ENCODE results near the gene CDK13.

The CDK13 gene

DNA sequence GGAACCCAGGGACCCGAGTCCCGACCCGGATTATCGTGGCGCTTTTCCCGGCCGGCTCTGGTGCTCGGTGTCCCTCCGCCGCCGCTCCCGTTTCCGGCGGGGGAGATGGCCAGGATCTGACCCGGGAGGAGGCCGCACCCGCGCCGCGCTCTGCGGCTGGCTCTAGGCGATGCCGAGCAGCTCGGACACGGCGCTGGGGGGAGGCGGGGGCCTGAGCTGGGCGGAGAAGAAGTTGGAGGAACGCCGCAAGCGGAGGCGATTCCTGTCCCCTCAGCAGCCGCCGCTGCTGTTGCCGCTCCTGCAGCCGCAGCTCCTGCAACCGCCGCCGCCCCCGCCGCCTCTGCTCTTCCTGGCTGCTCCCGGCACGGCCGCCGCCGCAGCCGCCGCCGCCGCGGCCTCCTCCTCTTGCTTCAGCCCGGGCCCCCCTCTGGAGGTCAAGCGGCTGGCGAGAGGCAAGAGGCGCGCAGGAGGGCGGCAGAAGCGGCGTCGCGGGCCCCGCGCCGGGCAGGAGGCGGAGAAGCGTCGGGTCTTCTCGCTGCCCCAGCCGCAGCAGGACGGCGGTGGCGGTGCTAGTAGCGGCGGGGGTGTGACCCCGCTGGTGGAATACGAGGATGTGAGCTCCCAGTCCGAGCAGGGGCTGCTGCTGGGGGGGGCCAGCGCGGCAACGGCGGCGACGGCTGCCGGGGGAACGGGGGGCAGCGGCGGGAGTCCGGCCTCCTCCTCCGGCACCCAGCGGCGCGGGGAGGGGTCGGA is 593 bp downstream of the CDK13 start:
- DNase-seq: peak; percentile 48

GRCh38 chr7:39951226-39952194 is 1.5 kb downstream of the CDK13 start:
- DNase-seq: peak; percentile 63

DNA sequence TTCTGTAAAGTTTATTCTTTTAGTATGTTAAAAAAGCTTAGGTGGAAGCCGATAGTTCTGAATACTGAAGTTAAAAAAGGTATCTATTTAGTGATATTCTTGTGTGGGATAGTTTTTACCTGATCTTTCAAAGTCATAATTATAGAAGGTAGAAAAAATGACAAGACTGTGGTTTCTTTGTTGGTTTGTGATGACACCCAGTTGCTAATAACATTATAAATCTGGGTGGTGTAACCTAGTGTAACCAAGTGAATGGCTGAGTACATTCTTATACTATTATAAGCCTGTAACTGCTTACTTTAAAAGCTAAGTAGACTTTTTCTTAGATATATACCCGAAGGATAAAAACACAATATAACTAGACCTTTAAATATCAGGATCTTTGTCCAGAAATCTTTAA is 2.3 kb downstream of the CDK13 start:
- DNase-seq: peak; percentile 60

DNA sequence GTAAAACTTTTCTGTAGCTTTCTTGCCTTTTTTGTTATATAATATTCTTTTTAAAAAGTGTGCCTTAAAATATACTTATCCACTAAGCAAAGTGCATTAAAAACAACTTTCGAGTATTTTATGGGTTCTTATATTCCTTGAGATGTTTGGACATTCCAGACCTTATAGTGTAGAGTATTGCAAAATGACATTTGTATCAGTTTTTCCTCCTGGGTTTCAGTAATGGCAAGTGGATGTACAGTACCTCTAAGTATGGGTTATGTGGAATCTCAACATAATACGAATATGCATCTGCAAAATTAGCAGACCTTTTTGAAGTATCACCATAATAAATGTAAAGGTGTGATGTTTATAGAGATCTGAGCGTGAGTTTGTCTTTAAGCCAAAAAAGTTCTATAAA is 2.7 kb downstream of the CDK13 start:
- DNase-seq: no peak

DNA sequence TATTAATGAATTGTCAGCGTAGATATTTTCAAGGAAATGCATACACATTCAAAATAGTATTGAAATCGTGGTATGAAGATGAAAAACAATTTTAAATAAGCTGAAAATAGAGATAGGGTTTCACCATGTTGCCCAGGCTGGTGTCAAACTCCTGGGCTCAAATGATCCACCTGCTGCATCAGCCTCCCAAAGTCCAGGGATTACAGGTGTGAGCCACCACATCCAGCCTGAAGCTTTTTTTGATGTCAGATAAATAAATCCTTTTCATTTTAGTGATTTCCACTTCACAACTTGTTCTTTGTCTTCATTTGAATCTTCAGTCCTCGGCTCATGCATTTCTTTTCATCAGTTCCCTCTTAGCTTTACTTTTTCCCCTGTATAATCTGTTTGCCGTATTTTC is 4.6 kb downstream of the CDK13 start:
- no peak for DNase-seq

DNA sequence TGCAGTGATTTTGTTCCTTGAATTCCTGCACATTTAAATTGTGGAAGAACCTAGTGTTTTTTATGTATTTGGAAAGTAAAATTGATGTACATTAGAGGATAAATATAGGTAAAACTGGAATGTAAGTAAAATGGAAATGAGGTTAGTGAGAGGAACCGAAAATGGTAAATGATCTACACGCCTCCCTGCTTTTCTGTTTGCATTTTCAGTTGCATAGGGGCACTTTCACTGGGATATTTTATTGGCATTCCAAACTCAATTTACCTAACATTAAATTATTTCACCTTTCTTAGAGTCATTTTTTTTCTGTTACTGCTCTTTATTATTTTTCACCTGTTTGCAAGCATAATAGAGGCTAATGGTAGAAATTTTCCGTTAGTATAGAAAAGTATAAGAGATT is 8.0 kb downstream of the CDK13 start:
- DNase-seq: no peak

GRCh38 chr7:39967406-39968161 is 17.5 kb downstream of the CDK13 start:
- no peak for DNase-seq

DNA sequence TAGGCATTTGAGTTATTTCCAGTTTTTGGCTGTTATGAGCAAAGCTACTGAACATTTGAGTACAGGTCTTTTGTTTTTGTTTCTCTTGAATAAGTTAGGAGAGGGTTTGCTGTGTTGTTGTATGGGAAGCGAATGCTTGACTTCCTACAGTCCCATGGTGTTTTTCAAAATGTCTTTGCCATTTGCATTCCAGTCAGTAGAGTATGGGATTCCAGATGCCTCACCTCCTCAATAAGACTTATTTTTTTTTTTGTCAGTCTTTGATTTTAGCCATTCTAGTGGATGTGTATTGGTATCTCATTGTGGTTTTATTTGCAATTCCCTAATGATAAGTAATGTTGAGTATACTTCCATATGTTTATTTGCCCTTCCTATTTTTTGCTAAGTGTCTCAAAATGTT is 19.4 kb downstream of the CDK13 start:
- DNase-seq: peak; percentile 11

GRCh38 chr7:39971924-39972323 is 21.9 kb downstream of the CDK13 start:
- no peak for DNase-seq

DNA sequence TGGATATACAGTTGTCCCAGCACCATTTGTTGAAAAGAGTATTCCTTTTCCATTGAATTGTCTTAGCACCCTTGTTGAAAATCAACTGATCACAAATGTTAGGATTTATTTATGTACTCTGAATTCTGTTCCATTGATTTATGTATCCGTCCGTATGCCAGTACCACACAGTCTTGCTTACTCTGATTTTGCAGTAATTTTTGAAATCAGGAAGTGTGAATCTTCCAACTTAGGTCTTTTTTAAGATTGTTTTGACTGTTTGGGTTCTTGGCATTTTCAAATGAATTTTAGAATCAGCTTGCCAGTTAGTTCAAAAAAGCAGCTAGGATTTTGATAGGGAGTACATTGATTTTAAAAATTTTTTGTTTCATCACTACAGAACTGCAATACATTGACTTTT is 23.7 kb downstream of the CDK13 start:
- no peak for DNase-seq

DNA sequence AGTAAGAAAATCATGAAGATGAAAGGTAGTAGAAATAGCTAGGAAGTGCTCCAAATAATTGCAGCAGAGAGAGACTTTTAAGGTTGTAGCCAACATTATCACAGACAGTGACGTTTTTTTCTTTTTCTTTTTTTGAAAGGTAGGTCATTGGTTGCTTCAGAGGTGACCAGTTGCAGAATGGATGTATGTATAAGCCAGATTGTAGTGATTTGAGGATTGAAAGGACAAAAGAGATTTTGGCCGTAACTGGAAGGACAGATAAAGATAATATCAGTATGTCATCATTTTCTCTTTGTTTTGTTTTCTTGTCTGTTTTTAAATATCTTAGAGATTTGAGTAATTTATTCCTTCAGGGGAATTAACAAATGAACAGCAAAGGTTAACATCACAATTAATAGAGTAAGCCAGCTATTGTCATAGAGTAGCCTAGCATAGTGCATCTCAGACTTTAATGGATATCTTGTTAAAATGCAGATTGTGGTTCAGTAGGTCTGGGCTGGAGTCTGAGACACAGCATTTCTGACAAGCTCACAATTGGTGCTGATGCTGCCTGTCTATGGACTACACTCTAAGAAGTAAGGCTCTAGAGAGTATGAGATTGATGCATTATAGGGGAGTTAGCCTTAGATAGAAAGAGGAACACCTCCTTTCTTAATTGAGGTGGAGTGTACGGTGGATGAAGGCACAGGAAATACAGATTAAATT is 28.3 kb downstream of the CDK13 start:
- DNase-seq: no peak

DNA sequence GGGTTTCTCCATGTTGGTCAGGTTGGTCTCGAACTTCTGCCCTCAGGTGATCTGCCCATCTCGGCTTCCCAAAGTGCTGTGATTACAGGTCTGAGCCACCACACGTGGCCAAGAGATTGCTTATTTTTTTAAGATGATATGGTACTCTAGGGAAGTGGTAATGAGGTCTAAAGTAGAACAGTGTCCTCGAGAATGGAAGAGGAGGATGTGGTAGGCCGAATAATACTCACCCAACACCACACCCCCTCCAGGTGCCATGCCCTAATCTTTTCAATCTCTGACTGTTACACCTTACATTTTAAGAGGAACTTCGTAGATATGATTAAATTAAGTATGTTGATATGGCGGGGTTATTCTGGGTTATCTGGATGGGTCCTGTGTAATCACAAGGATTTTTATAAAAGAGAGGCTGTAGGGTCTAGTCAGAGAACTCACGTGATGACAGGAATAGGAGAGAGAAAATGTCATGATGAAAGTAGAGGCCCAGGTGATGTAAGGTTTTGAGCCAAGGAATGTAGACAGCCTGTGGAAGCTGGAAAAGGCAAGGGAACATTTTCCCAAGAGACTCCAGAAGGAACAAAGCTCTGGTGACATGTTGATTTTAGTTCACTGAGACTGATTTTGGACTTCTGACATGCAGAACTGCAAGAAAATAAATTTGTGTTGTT is 29.5 kb downstream of the CDK13 start:
- DNase-seq: no peak

- no peak for DNase-seq
Measured at GRCh38 chr7:39985398-39985918, 35.4 kb downstream of the CDK13 start.

- no peak for DNase-seq
Measured at GRCh38 chr7:39987641-39988347, 37.7 kb downstream of the CDK13 start.

DNA sequence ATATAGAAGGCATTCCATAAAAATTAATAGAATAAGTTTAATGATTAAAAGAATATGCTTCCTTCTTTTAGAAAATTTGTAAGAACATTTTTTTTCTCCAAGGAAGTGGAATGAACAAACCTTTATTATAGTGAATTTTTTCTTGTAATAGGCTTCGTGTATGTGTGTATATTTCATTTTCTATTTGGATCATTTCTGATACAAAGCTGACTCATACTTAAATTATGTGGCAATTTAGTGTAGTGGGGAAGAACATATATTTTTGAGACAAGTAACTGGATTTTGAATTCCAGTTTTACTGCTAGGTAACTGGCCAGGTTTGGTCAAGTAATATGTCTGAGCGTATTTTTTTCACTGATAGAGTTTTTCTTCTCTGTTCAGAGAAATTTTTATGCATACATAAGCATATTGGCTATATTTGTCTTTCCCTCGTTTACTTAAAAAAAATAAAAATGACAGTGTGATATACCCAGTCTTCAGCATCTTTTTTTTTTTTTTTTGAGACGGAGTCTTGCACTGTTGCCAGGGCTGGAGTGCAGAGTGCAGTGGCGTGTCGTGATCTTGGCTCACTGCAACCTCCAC is 50.8 kb downstream of the CDK13 start:
- peak; percentile 31 for DNase-seq

- no peak for DNase-seq
Measured at GRCh38 chr7:40001649-40002048, 51.6 kb downstream of the CDK13 start.

DNA sequence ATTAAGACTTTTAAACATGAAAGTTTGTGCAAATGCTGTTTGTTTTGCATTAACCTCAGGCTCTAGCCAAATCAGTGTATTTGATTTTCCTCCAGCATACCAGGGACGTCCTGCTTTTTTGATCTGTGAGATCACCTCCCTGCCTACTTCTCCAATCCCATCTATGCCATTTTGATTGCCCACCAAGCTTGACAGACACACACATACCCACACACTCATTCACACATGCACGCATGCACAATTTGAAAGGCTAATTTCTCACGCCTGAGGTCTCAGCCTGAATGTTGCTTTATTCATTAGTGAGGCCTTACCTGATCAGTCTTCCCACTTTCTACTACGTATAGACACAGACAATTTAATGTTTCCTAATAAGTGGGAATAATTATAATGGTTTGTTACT is 53.5 kb downstream of the CDK13 start:
- DNase-seq: no peak

GRCh38 chr7:40008223-40008815 is 58.3 kb downstream of the CDK13 start:
- DNase-seq: peak; percentile 48

DNA sequence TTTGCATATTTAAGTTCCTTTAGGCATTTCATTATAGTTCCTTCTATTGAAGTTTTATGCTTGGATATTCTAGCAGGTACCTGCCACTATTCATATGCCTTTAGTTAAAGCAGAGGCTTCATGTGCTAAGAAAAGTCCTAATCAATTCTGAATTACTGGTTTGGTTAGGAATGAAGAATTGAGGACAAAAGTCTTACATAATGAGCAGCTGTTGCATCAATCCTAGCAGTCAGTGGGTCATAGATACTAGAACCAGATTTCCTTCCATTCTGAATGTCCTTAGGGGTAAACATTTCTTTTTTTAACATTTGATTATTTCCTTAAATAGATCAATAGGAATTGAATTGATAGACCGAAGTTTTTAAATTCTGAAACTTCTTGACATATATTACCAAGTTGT is 59.2 kb downstream of the CDK13 start:
- DNase-seq: no peak

- no peak for DNase-seq
Measured at GRCh38 chr7:40014376-40014775, 64.3 kb downstream of the CDK13 start.
